CD4-positive, alpha-beta T cell treated with Interleukin-12 subunit alpha and Interleukin-12 subunit beta, for 1 hour (primary cell): Measurements from ENCODE around the gene FLNB.
"Not testable (repeated sequence)": the region's sequence is repeated elsewhere in the genome, so short reads cannot be mapped to it uniquely, and the experiment has no call there.

Experiments used
- DNase-seq: peaks from one replicate; pipeline ENCODE4 v3.0.0-alpha.2; 2020

The FLNB gene

DNA sequence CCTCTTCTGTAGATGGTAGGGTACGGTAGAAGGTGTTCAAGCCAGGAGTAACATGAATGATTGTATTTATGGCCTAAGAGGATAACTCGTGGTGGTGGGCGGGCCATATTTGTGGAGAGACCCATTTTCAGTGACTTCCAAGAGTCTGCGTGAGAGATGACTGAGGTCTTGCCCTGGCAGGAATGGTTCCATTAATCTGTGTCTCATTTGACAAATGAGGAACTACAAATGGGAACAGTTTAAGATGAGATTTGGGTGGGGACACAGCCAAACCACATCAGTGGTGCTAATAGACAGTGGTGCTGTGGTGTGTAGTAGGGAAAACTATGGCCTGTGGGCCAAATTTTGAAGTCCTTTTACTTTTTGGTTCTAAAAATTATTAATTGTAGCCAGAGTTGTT lies 47.1 kb downstream of the FLNB start:
- DNase-seq = no peak

DNA sequence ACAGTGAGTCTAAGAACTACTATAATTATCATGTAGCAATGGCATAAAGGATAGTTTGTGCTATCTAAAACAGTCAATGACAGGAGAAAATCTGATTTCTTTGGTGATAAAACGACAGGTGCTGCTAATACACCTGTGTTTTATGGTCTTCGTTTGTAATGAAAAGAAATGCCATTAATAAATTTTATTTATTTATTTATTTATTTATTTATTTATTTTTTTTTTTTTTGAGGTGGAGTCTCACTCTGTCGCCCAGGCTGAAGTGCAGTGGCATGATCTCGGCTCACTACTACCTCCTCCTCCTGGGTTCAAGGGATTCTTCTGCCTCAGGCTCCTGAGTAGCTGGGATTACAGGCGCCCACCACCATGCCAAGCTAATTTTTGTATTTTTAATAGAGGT lies 47.7 kb downstream of the FLNB start:
- DNase-seq = not testable (repeated sequence)

DNA sequence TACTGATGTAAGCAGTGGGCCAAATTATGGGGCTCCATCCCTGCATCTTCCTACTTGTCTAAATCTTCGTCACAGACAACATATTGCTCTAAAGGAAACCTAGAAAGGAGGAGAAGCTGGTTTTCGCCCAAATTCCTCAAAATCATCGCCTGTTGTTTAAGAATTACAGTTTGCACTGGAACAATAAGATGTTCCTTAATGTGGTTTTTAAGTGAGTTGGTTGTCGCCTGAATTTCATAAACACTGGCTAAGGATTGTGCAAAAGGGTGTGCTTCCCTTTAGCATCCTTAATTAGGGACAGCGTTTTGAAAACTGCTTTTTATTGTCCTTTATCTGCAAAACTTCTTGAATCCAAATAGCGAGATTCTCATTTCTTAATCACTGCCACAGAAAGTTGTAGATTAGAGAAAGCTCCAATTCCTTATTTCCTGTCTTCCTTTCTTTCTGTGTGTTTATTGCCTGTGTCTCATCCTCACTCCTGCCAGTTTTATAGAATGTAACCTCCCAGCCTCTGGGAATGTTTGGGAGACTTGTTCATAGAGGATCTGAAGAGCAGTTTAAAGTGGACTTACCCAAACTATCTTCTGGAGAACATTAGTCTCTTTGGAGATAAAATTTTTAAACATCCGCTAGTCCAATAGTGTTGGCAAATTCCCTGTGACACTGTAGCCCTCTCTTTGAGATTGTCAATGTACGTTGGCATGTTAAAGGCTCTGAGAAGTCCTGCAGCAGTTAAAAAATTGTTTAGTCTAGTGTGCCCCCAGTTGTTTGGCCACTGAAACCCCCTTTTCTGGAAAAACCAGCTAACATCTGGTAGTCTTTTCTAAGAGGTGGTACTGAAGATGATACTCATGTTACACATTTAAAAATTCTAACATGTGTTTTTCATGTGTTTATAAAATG lies 50.4 kb downstream of the FLNB start:
- DNase-seq = no peak

DNA sequence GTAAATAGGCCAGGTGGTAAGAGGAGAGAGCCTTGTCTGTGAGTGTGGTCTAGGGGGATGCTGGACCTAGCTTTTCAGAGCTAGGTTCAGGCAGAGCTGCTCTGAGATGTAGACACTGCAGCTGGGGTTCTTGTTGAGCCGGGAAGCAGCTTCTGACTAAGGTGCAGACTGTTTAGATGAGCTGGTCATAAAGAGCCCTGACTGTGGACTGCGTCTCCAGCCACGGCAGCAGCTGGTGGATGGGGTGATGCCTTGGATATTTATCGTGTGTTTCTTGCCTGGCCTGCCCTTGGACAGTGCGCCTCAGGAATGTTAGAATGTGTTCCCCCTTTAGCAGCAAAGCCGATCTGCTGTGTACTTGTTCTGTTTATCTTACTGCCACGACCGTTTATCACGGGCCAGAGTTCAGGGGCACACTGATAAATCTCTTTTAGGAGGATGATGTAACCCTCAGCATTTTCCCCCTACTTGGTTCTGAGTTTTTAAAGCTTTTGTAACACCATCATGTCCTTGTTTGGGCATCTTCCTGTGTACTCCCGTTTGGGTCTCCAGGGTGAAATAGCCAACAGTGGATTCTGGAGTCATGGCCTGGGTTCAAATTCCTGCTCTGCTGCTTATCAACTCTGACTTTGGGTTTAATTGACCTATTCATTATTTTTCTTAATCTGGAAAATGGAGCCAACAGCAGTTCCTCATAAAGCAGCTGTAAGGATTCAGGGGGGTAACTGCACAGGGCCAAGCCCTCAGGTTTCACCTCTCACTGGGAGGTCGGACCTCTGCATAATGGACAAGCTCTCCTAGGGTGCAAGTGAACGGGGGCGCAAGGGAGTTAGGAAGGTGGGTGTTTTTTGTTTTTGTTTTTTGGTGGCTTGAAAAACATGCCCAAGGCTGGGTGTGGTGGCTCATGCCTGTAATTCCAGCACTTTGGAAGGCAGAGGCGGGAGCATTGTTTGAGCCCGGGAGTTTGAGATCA lies 51.4 kb downstream of the FLNB start:
- no peak for DNase-seq

DNA sequence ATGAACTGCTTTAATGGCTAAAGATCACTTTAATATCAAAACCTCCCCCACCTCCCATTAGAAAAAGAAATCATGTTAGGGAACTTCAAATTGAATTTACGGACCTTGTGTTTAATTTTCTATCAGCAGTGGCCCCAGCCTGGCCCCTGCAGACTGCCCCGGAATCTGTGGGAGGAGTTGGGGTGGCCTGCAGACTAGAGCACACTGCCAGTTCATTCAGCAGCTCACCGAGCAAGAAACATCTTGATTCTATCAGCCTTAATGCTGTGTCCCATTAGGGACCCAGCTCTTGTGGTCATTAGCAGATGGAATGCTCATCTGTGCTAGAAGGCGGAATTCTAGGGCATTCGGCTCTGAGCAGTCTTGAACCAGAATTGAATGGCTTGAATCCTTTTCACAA lies 54.2 kb downstream of the FLNB start:
- no peak for DNase-seq

DNA sequence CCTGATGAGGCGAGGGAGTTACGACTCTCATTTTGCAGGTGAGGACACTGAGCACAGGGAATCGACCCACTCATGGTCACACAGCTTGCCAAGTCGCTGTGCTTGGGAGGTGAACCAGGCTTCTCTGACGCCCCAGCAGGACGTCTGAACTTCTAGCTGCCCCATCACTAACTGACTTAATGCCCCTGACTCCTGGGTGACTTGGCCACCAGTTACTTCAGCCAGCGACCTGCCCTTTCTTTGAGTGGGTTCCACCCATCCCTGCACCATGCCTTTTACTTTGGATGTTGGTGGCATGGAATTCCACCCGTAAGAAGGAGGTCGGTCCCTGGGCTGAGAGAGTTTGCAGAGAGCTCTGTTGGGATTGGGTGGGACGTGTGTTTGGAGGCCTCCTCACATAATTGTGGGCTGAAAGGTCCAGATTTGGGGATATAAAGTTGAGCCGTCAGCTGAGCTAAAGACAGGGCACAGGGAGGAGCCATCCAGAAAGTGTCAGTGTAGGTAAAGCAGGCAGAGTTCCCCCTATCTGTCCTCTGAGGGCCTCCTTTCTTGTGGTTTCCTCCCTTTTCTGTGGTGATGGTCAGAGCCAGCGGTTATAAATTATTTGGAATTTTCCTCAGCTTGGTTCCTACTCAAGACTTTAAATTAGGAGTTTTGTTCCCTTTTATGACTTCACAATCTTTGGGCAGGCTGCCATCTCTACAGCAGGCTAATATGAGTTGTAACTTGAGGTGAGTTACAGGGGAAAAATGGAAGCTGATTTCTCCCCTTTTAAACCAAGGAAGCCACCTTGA lies 55.0 kb downstream of the FLNB start:
- DNase-seq = no peak

DNA sequence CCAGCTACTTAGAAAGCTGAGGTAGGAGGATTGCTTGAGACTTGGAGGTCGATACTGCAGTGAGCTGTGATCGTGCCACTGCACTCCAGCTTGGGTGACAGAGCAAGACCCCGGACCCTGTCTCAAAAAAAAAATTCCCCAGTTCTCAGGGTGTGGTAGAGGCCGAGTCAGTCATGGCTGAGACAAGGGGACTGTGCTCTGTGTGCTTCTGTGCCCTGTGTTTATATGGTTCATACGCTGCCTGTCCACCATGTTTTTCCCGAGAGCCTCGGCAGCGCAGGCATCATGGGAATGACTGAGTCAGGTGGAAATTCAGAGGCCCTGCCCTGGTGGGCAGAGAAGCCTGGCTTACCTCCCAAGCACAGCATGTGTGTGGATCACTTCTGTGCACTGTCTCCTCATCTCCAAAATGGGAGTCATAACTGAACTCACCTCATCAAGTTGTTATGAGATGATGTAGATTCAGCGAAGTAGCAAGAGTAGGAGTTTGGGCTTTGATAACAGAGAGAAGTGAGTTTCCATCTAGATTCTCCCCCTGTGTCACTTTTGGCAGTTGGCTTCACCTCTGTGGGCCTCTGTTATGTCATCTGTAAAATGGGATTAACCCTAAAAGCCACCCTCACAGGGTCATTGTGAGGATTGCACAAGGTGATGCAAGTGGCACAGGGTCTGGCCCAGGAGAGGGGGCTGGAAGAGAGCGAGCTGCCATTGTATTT lies 56.9 kb downstream of the FLNB start:
- DNase-seq = no peak

DNA sequence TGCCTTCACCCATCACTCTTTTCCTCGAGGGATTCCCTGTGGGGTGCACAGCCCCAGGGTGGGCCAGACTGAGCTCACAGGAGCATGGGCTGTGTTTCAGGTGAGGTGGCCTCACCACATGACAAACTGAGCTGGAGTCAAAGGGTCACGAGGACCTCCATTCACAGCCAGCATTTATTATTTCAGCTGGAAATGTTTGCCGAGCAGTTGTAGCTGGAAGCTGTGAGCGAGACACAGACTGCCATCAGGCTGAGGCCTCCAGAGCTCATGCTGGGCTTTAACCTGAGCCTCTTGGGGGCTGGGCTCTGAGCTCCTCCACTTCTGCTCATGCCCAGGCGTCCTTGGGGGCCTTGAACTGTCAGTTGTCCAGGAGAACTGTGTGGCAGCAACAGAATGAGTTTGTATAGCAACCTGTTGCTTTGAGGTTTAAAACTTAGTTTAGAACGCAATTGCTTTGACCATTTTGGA lies 57.5 kb downstream of the FLNB start:
- DNase-seq = no peak

DNA sequence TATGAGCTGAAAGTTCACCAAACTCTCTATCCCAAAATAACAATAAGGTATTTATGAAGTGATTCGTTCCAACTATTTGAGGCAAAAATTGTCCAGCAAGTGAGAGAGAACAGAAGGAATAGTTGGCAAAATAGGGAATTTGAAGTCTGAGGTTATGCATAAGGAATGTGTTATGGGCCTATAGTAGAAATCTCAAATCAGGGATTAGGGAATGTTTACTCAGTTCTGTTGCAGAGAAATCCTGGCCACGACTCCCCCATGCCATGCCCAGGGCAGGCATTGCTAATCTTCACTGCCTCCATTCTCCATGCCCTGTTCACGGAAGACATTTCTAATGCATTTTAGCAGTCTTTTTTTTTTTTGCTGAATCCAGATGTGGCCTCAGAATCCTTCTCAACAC lies 58.6 kb downstream of the FLNB start:
- no peak for DNase-seq

DNA sequence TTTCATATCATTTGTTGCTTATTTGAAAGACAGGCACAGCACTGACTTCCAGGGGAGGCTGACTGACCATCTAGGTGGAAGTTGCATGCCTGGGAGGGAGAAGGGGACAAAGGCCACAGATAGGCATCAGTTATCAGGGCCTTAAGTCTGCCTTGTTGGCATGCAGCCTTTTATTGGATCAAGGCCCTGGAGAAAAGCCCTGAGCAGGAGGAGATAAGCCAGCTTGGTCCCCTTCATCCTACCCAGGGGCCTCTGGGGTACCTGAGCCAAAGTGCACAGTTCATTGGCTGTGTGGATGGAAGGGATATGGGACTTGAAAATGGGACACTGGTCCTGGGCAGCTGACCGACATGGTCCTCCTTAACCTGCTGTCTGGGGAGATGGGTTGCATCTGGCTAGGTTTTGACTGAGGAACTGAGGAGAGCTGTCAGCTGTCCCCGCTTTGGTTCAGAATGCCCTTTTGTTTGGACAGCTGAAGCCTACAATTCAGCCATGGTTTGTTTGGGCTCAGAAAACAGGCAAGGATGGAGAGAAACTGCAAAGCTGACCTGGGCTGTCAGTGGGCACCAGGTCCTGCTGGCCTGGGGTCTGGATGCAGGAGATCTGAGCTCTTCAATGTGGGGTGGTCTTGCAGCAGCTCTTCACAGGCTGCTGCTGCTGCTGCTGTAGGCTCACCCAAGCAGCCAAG lies 60.0 kb downstream of the FLNB start:
- no peak for DNase-seq

DNA sequence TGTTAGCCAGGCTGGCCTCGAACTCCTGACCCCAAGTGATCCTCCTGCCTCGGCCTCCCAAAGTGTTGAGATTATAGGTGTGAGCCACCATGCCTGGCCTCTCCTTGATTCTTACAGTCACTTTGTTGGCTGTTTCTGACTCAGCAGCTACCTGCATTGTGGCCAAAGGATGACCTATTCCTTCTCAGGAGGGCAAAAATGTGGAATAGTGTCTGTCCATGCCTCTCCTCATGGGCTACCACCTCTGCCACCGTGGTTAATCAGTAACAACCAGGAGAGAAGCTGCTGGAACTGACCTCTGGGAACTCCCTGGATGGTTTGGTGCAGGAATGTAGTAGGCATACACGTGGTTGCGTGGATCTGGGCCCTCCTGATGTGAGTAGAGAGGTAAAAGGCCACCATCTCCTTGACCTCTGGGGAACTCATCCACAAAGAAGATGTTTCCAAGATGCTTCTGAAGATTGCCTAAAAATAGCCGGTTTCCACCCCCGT lies 63.3 kb downstream of the FLNB start:
- no peak for DNase-seq

DNA sequence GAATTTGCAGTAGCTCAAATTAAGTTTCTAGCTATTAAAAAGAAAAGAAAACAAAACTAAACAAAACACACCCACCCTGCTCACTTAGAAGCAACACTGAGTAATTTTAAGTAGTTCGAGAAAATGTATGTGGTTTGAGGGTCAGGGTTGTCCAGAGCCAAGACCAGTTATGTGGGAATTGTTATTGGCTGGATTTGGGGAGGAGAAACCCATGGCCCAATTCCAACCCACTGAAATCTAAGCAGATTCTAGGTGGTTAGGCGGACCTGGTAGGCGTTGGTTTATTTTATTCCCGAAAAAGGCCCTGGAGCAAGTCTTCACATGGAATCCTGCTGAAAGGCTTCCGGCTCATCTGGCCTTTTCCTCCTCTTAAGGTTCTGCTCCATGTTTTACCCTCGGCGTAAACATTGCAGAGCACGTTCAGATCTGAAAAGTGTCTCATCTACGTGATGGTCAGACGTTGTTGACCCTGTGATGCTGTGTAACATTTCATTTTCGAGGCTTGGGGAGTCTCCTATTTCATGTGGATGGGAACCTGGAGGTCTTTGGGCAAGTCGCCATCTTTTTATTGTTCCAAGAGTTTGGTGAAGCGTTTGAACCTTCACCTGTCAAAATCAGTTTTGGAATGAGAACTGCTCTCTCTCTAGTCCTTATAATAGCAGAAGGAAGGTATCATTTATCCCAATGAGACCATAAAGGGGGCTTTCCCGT lies 64.0 kb downstream of the FLNB start:
- DNase-seq = no peak

DNA sequence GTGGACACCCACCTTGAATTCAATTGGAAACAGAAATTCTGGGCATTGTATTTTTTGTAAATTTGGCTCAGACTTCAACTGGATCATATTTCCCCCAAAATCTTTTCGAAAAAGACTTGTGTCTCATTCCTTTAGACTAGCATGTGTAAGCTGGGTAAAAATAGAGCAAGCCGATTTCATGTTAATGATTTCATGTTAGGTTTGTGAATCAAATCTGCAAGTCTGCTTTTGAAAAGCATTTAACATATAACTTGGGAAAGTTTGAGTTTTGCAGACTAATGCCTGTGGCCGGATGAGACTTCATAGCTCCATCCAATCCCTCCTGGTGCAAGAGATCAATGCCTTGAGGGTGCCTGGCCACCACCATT lies 64.5 kb downstream of the FLNB start:
- no peak for DNase-seq

DNA sequence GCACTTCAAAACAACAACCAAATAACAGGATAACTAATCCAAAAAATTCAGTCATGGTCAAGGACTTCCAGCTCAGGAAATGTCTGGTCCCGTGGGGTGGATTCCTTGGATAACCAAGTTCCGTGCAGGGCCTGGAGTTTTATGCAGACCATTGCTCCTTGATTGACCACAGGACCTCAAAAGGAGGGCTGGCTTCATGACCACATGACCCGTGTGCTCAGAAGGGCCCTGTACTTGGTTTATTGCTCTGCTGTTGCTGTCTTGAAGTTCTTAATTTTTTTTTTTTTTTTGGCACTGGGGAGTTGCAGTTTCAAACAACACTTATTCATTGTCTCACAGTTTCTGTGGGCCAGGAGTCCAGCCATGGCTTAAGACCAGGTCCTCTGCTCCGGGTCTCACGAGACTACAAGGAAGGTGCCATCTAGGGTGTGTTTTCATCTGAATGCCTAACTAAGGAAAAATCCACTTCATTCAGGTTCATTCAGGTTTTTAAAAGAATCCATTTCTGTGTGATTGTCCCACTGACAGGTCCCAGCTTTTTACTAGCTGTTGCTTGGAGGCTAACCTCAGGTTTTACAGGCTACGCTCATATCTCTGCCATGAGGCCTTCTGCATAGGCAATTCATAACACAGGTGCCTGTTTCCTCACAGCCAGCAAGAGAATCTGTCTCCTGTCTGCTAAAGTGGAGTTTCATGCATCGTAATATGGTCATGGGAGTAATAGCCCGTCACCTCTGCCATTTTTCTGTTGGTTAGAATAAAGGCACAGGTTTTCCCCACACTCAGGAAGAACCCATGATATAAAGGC lies 65.3 kb downstream of the FLNB start:
- no peak for DNase-seq

DNA sequence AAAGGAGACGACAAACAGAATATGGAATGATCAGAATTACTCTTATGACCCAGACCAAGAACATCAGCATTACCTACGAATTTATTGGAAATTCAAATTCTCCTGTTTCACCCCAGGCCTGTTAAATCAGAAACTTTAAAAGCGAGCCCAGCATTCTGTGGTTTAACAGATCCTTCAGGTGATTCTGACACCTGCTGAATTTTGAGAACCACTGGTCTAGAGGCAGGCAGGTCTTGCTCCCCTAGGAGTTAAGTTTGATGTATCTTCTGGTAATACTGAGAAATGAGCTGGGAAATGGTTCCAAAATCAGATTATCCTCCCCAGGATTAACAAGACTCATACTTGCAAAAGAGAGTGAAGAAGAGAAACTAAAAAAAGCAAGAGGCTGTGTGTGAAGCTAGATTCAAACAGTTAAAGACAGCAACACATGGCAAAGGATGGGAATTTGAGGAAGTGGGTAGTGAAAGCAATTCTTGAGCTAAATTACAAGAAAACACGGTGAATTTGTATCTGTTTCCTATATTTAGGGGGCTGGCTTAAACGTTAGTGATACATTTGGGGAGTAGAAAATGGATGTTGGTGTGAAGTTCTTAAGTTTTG lies 66.0 kb downstream of the FLNB start:
- no peak for DNase-seq

DNA sequence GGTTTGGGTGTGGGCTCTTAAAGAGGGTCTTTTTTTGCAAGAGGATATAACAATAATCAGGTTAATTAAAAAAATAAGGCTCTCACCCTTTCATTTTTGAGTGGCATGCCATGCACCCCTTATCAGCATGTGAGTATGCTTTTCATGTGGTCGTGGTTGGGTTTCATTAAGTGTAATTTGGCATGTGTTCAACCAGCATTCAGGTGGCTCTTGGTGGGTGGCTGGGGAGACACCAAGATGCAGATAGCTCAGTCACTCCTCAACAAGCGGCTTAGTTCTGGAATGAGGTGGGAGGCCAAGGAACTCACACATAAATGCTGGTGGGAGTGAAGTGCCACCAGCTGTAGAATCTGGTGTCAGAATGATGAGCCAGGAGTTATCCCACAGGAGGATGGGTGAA lies 66.8 kb downstream of the FLNB start:
- DNase-seq = no peak

DNA sequence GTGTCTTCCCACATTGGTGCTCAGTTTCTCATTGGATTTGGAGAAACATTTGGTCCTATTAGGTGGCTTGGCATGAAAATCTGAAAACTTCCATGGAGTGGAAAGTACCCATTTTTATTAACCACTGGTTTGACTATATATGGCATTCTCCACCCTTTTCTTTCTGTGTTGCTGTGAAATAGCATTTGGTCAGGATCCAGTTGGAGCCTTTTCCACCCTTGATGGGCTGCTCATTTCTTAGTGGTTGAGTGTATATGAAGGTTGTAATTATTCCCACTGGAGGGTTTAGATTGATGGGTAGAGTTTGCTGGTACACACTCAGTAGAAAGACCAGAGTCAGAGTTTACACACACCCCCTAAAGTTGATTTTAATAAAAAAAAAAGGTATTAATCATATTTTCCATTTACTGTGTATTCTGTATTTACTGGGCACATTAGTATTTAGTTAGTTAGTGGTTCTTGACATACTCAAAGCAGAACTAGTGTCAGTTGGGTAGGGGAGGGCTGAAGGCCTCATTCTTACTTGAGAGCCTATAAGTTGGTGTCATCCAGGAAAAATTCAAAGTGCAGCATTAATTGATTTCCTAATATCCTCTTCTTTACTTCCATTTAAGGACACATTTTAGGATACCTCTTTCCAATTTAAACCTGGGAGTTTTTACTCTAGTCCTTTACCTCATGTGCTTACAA lies 69.5 kb downstream of the FLNB start:
- DNase-seq = no peak

DNA sequence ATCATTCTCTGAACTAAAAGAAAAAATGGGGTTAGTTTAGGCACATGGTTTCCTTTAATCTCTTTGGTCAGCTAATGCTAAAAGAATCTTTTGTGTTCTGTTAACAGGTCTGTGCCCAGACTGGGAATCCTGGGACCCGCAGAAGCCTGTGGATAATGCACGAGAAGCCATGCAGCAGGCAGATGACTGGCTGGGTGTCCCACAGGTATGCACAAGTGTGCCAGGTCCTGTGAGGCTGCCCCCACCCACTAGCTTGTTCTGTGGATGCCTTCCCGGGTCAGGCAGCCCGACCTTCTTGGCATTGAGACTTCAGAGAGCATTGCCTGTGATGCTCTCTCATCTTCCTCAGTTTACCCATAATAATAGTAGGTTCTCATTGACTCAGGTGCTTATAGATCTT lies 70.4 kb downstream of the FLNB start:
- no peak for DNase-seq

DNA sequence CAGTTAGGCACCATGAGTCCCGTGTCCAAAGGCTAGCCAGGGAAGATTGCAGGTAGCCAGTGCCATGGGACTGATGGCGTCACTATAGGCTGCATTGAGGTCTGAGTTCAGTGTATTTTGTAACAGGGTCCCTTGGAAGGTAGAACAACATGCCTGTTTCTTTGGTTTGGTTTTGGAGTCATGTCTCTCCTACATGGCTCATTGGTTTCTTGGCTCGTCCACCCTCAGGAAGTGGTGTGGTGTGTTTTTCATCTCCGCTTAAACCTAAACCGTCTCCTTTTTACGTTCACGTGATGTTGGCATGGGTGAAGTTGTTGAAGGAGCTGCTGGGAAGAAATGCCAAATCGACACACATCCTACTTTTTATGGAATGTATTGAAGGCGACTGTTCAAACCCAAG lies 71.6 kb downstream of the FLNB start:
- no peak for DNase-seq
